Nephron progenitor cell (in vitro differentiated cells): Measurements from ENCODE around the gene CDCA5.

Experiments used
- DNase-seq: peaks from one replicate; pipeline ENCODE4 v3.0.0; 2021
- H3K27ac Mint-ChIP-seq: 2 replicates; pipeline ENCODE4 v1.8.0; 2021; ENCODE audit warnings: mild to moderate bottlenecking, moderate library complexity, mixed read lengths
- H3K27me3 Mint-ChIP-seq: 2 replicates; pipeline ENCODE4 v1.8.0; 2021; ENCODE audit warnings: mild to moderate bottlenecking, low read depth, mixed read lengths; ENCODE audit not compliant: poor library complexity
- H3K36me3 Mint-ChIP-seq: 2 replicates; pipeline ENCODE4 v1.8.0; 2021; ENCODE audit warnings: low read depth, mixed read lengths
- H3K4me1 Mint-ChIP-seq: 2 replicates; pipeline ENCODE4 v1.8.0; 2021; ENCODE audit warnings: mixed read lengths
- H3K4me3 Mint-ChIP-seq: 2 replicates; pipeline ENCODE4 v1.8.0; 2021; ENCODE audit warnings: mild to moderate bottlenecking, moderate library complexity, mixed read lengths
- H3K9me3 Mint-ChIP-seq: 2 replicates; pipeline ENCODE4 v1.8.0; 2021; ENCODE audit warnings: mild to moderate bottlenecking, moderate library complexity, mixed read lengths
- TF ChIP-seq, protein P1 (sequence below): fragments of 200-600 bp; sonication (generic); IDR thresholded peaks from 2 replicates; pipeline ENCODE4 v1.5.0; 2021; ENCODE audit warnings: antibody characterized with exemption

CDCA5 gene

DNA sequence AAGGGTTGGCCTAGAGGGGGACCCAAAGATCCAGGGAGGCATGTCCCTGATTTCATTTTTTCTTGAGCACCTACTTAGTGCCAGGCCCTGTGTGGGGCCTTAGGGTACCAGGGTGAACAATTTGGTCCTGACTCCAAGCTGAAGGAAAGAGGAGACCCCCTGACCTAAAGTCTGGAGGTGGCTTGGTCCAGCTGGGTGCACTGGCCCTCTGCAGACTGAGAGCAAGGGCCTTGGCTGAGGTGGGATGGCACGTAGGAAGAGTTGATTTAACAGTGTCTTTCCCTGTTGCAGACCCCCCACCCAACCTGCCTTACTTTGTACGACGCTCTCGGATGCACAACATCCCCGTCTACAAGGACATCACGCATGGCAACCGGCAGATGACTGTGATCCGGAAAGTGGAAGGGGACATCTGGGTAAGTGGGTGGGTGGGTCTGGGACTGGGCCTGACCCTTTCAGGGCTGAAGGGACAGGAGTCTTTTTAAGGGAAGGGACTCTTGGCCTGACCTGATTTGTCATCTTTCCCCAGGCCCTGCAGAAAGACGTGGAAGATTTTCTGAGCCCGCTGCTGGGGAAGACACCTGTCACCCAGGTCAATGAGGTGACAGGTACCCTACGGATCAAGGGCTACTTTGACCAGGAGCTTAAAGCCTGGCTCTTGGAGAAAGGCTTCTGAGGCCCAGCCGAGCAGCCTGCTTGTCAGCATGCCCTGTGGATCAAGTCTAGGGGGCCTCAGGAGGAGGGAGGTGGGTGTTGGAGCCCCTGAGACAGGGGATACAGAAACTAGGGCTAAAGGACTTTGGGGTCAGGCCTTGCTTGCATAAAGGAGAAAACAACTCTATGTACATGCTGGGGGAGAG is 41.6 kb upstream of the CDCA5 start:
- H3K27me3 Mint-ChIP-seq: no peaks in the 10 kb centered on the region
- H3K9me3 Mint-ChIP-seq: no peaks in the 10 kb centered on the region
- H3K27ac Mint-ChIP-seq: no peak overlapping the region
- no peak for DNase-seq
- H3K4me3 Mint-ChIP-seq: no peak overlapping the region
- peaks cover 32% of the 10 kb centered on the region for H3K4me1 Mint-ChIP-seq
- TF ChIP-seq, protein P1, sequence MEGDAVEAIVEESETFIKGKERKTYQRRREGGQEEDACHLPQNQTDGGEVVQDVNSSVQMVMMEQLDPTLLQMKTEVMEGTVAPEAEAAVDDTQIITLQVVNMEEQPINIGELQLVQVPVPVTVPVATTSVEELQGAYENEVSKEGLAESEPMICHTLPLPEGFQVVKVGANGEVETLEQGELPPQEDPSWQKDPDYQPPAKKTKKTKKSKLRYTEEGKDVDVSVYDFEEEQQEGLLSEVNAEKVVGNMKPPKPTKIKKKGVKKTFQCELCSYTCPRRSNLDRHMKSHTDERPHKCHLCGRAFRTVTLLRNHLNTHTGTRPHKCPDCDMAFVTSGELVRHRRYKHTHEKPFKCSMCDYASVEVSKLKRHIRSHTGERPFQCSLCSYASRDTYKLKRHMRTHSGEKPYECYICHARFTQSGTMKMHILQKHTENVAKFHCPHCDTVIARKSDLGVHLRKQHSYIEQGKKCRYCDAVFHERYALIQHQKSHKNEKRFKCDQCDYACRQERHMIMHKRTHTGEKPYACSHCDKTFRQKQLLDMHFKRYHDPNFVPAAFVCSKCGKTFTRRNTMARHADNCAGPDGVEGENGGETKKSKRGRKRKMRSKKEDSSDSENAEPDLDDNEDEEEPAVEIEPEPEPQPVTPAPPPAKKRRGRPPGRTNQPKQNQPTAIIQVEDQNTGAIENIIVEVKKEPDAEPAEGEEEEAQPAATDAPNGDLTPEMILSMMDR: no peak
- peaks cover 25% of the 10 kb centered on the region for H3K36me3 Mint-ChIP-seq

DNA sequence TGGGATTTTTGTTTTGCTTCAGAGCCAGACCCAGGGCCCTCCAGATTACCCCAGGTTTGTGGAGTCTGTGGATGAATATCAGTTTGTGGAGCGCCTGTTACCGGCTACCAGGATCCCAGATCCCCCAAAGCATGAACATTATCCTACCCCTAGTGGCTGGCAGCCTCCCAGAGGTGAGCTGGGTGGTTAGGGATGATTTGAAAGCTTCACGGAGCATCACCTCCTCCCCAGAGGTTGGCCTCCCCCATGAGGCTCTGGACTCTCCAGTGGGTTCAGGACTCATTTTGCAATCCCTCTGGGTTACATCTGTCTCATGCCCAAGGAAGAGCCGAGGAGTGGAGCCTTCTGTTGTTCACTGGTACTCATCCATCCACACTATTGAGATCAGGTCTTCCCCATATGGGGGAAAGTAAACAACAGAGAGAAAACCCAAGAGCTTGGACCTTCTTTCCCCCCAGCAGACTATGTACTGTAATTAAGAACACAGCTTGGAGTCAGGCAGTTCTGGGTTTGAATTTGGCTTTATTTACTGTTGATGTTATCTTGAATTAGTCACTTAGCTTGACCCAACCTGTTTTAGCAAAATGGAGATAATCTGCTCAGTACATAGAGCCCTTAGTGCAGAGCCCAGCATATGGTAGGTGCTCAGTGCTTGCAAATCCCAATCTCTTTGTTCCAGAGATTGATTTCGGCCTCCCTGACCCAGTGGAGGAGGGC is 40.8 kb upstream of the CDCA5 start:
- Mint-ChIP-seq H3K4me1 (peaks cover 32% of the 10 kb centered on the region), H3K9me3 (no peaks in the 10 kb centered on the region), H3K4me3 (peak overlapping the region; percentile 67), H3K27ac (no peak overlapping the region), H3K27me3 (no peaks in the 10 kb centered on the region), H3K36me3 (peaks cover 33% of the 10 kb centered on the region)
- TF ChIP-seq, protein P1: no peak
- DNase-seq: no peak

DNA sequence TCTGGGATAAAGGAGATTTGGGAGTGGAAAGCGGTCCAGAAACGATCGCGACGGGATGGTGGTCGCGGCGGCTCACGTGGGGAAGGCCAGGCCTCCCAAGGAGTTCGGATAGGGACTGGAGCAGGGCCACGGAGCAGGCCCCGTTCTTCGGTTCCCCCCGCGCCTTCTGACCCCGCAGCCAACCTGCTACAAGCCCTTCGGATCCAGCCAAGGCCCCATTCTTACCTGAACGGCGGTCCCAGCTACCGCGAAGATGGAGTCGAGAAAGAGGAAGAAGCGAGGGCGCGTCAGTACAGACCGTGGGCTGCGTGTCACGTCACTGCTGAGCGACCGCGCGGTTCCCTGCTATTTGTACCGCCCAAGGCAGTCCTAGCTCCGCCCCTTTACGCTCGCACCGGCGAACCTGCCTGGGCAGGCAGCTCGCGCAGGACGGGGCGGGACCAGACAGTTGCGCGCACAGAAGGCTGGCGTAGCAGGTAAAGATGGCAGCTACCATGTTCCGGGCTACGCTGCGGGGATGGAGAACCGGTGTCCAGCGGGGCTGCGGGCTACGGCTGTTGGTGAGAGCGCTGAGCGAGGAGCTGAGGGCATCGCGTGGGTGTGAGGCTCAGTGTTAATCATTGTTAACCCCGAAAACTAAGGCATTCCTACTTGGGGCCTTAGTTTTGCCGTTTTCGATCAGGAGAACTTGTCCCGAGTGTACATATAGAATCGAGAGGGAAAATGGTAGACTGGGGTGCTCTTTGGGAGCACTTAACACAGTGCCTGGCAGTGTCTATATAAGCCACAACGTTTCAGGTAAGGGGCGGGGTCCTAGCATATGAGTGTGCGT is 38.2 kb upstream of the CDCA5 start, which contains the start of the genes FAU and MRPL49:
Gene FAU (minus strand): TSS at position 270 of the 832 bp plus-strand sequence. CDS start 321 bp downstream, outside the sequence.
Gene MRPL49 (plus strand): TSS at position 457 of the 832 bp plus-strand sequence. CDS start 26 bp downstream, at position 483.
- H3K4me3 Mint-ChIP-seq: peak within 1 kb of the TSS; percentile 100
- peak within 1 kb of the TSS; percentile 99 for H3K27ac Mint-ChIP-seq
- no peaks in the 10 kb centered on the region for H3K9me3 Mint-ChIP-seq
- DNase-seq: peak; percentile 98
- H3K27me3 Mint-ChIP-seq: no peaks in the 10 kb centered on the region
- TF ChIP-seq, protein P1: no peak
- peaks cover 39% of the 10 kb centered on the region for H3K36me3 Mint-ChIP-seq
- peaks cover 37% of the 10 kb centered on the region for H3K4me1 Mint-ChIP-seq

DNA sequence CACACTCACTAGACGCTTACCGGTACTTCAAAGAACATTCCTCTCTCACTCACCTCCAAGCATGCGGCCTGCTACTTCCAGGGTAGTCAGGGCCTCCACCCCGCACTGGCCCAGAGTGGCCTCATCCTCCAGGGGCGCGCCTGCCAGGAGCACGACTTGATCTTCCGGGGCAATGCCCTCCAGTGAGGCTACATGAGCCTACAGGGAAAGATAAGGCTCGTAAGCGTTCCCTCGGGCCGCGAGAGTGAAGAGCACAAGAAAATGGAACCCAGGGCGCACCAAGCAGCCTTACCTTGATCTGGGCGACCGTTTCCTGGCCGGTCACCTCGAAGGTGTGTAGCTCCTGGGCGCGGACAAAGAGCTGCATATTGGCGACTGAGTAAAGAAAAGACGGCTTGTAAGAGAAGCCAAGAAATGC is 37.6 kb upstream of the CDCA5 start:
- Mint-ChIP-seq H3K27ac (peak overlapping the region; percentile 99), H3K4me1 (peaks cover 37% of the 10 kb centered on the region), H3K27me3 (no peaks in the 10 kb centered on the region), H3K9me3 (no peaks in the 10 kb centered on the region), H3K4me3 (peak overlapping the region; percentile 100), H3K36me3 (peaks cover 36% of the 10 kb centered on the region)
- TF ChIP-seq, protein P1: no peak
- DNase-seq: no peak

DNA sequence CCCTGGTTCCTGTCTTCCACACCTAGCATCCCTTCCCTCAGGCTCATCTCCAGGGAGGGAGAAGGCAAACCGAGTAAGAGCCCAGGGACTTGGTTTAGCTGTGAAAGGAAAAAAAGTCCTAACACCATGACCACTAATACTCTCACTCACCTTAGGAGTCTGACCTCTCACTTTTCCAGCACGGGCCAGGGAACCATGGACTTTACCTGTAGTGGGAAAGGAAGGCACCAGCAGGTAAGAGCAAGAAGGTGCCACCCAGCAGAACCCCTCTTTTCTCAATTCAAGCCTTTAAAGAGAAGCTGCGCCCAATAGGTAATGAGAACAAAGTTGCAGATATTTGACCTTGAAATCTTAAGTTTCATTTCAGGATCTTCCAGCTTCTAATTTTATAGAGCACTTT is 37.0 kb upstream of the CDCA5 start:
- Mint-ChIP-seq H3K27ac (no peak overlapping the region), H3K36me3 (peaks cover 36% of the 10 kb centered on the region), H3K4me1 (peaks cover 37% of the 10 kb centered on the region), H3K9me3 (no peaks in the 10 kb centered on the region), H3K4me3 (peak overlapping the region; percentile 100), H3K27me3 (no peaks in the 10 kb centered on the region)
- TF ChIP-seq, protein P1: no peak
- no peak for DNase-seq
